ENCODE results near the gene PVR.

Gene PVR

GRCh38 chr19:44696939-44697669, 53.4 kb downstream of the PVR start:
- no peak for ATAC-seq (ENCODE audit: insufficient read depth, low read depth)
- Histone ChIP-seq H3K27me3 (ENCODE audit: insufficient read depth, low read length, poor library complexity) (peaks cover 3% of the 10 kb centered on the region), H4K20me1 (ENCODE audit: insufficient read depth, low read length) (peaks cover 3% of the 10 kb centered on the region; the same call in 1 of the 2 replicates), H3K4me1 (ENCODE audit: insufficient read depth, low read length) (no peaks in the 10 kb centered on the region), H3K9me3 (ENCODE audit: insufficient read depth, low read length, severe bottlenecking) (no peaks in the 10 kb centered on the region), H2AFZ (ENCODE audit: low read depth, low read length) (no peak overlapping the region), H3K9ac (ENCODE audit: low read depth, low read length) (no peak overlapping the region), H3K4me2 (ENCODE audit: insufficient read depth, low read length) (no peak overlapping the region), H3K36me3 (ENCODE audit: insufficient read depth, low read length) (no peaks in the 10 kb centered on the region), H3K79me2 (ENCODE audit: insufficient read depth, low read length) (no peaks in the 10 kb centered on the region), H3K27ac (ENCODE audit: low read length) (no peak overlapping the region), H3K4me3 (ENCODE audit: low read depth in 1 of 2, low read length in 2 of 2) (no peak overlapping the region)
- DNase-seq = no peak
- no peak for TF ChIP-seq EZH2 (IDR thresholded peaks at IDR 0.05; ENCODE audit: borderline replicate concordance, low read depth, low read length, severe bottlenecking)
- TF ChIP-seq CTCF (IDR thresholded peaks at IDR 0.05; ENCODE audit: borderline replicate concordance, extremely low read depth, low read length, poor library complexity, severe bottlenecking) = no peak

GRCh38 chr19:44697670-44698034, 53.9 kb downstream of the PVR start:
- no peak for DNase-seq
- Histone ChIP-seq H3K4me1 (ENCODE audit: insufficient read depth, low read length) (no peaks in the 10 kb centered on the region), H3K4me3 (ENCODE audit: low read depth in 1 of 2, low read length in 2 of 2) (no peak overlapping the region), H4K20me1 (ENCODE audit: insufficient read depth, low read length) (peaks cover 3% of the 10 kb centered on the region; the same call in 1 of the 2 replicates), H3K36me3 (ENCODE audit: insufficient read depth, low read length) (no peaks in the 10 kb centered on the region), H3K79me2 (ENCODE audit: insufficient read depth, low read length) (no peaks in the 10 kb centered on the region), H3K9me3 (ENCODE audit: insufficient read depth, low read length, severe bottlenecking) (no peaks in the 10 kb centered on the region), H3K27me3 (ENCODE audit: insufficient read depth, low read length, poor library complexity) (peaks cover 3% of the 10 kb centered on the region), H3K9ac (ENCODE audit: low read depth, low read length) (no peak overlapping the region), H2AFZ (ENCODE audit: low read depth, low read length) (no peak overlapping the region), H3K27ac (ENCODE audit: low read length) (no peak overlapping the region), H3K4me2 (ENCODE audit: insufficient read depth, low read length) (no peak overlapping the region)
- TF ChIP-seq EZH2 (IDR thresholded peaks at IDR 0.05; ENCODE audit: borderline replicate concordance, low read depth, low read length, severe bottlenecking) (no peak), CTCF (IDR thresholded peaks at IDR 0.05; ENCODE audit: borderline replicate concordance, extremely low read depth, low read length, poor library complexity, severe bottlenecking) (no peak)
- ATAC-seq (ENCODE audit: insufficient read depth, low read depth) = no peak

GRCh38 chr19:44698492-44699201, 54.9 kb downstream of the PVR start, which contains the start of gene CEACAM16:
TSS of gene CEACAM16 (plus strand) at chr19:44699151. CDS start at chr19:44701457, 2,306 bp downstream.
- H3K9me3 ChIP-seq (ENCODE audit: insufficient read depth, low read length, severe bottlenecking) = no peaks in the 10 kb centered on the region
- TF ChIP-seq CTCF (IDR thresholded peaks at IDR 0.05; ENCODE audit: borderline replicate concordance, extremely low read depth, low read length, poor library complexity, severe bottlenecking) = no peak
- no peak for TF ChIP-seq EZH2 (IDR thresholded peaks at IDR 0.05; ENCODE audit: borderline replicate concordance, low read depth, low read length, severe bottlenecking)
- H3K36me3 ChIP-seq (ENCODE audit: insufficient read depth, low read length) = no peaks in the 10 kb centered on the region
- H3K4me2 ChIP-seq (ENCODE audit: insufficient read depth, low read length) = no peak within 1 kb of the TSS
- no peaks in the 10 kb centered on the region for H3K4me1 ChIP-seq (ENCODE audit: insufficient read depth, low read length)
- H3K27me3 ChIP-seq (ENCODE audit: insufficient read depth, low read length, poor library complexity) = peaks cover 3% of the 10 kb centered on the region
- H3K79me2 ChIP-seq (ENCODE audit: insufficient read depth, low read length) = no peaks in the 10 kb centered on the region
- H2AFZ ChIP-seq (ENCODE audit: low read depth, low read length) = no peak within 1 kb of the TSS
- no peak within 1 kb of the TSS for H3K9ac ChIP-seq (ENCODE audit: low read depth, low read length)
- no peak within 1 kb of the TSS for H3K27ac ChIP-seq (ENCODE audit: low read length)
- DNase-seq (no peak), ATAC-seq (ENCODE audit: insufficient read depth, low read depth) (no peak)
- H3K4me3 ChIP-seq (ENCODE audit: low read depth in 1 of 2, low read length in 2 of 2) = no peak within 1 kb of the TSS
- peaks cover 3% of the 10 kb centered on the region; the same call in 1 of the 2 replicates for H4K20me1 ChIP-seq (ENCODE audit: insufficient read depth, low read length)

Data from DND-41 (cell line).